Breast epithelium (tissue), 3 donors: Measurements from ENCODE around the gene UBXN2A.

Experiments
- CTCF ChIP-seq, 3 donors: fragments of 450-650 bp; IDR thresholded peaks; one replicate each; pipeline ENCODE4 v1.5.1; 2016 to 2017; ENCODE audit warnings: antibody characterized with exemption in 3 of 3, mild to moderate bottlenecking in 3 of 3, moderate library complexity in 3 of 3
- POLR2AphosphoS5 ChIP-seq, 3 donors: sonication (generic); formaldehyde crosslinking; IDR thresholded peaks; one replicate each; pipeline ENCODE4 v1.6.1; 2017; ENCODE audit warnings: antibody characterized with exemption in 3 of 3

- TF ChIP-seq CTCF (IDR thresholded peaks at IDR 0.05) (no peak), POLR2AphosphoS5 (IDR thresholded peaks at IDR 0.05) (no peak)
Measured at GRCh38 chr2:23944527-23944926, 4.3 kb downstream of the UBXN2A start.
